GM21619 (cell line): ENCODE measurements around the gene A3GALT2.

ENCODE experiments used
- ATAC-seq: cut with Tn5 transposase; IDR thresholded peaks from one replicate; pipeline ENCODE4 v1.9.1; 2021; ENCODE audit not compliant: unreplicated experiment

Gene A3GALT2

GRCh38 chr1:33320619-33321165 is at the start of gene A3GALT2:
Gene A3GALT2, minus strand, starts transcription at chr1:33321098. Its CDS starts 0 bp downstream, at chr1:33321098.
- ATAC-seq, result no peak

- no peak for ATAC-seq
Measured at GRCh38 chr1:33370301-33370700, 49.4 kb upstream of the A3GALT2 start.

GRCh38 chr1:33369764-33370163 is 48.9 kb upstream of the A3GALT2 start:
- ATAC-seq, result no peak

- ATAC-seq, result no peak
Measured at GRCh38 chr1:33369081-33369480, 48.2 kb upstream of the A3GALT2 start.

- ATAC-seq, result no peak
Measured at GRCh38 chr1:33368431-33368830, 47.5 kb upstream of the A3GALT2 start.

- ATAC-seq, result no peak
Measured at GRCh38 chr1:33367485-33368405, 46.8 kb upstream of the A3GALT2 start.

GRCh38 chr1:33366762-33367484 is 46.0 kb upstream of the A3GALT2 start:
- ATAC-seq, result no peak

- no peak for ATAC-seq
Measured at GRCh38 chr1:33365560-33365997, 44.7 kb upstream of the A3GALT2 start.

- no peak for ATAC-seq
Measured at GRCh38 chr1:33364565-33364918, 43.6 kb upstream of the A3GALT2 start.

GRCh38 chr1:33363470-33363861 is 42.6 kb upstream of the A3GALT2 start:
- ATAC-seq, result no peak

- ATAC-seq, result no peak
Measured at GRCh38 chr1:33363021-33363420, 42.1 kb upstream of the A3GALT2 start.

GRCh38 chr1:33361532-33362235 is 40.8 kb upstream of the A3GALT2 start:
- no peak for ATAC-seq

- no peak for ATAC-seq
Measured at GRCh38 chr1:33360367-33360766, 39.5 kb upstream of the A3GALT2 start.

- ATAC-seq, result no peak
Measured at GRCh38 chr1:33359931-33360330, 39.0 kb upstream of the A3GALT2 start.

GRCh38 chr1:33358795-33359503 is 38.1 kb upstream of the A3GALT2 start:
- no peak for ATAC-seq

GRCh38 chr1:33358114-33358794 is 37.4 kb upstream of the A3GALT2 start:
- no peak for ATAC-seq

GRCh38 chr1:33357099-33357498 is 36.2 kb upstream of the A3GALT2 start:
- no peak for ATAC-seq

- no peak for ATAC-seq
Measured at GRCh38 chr1:33354707-33355316, 33.9 kb upstream of the A3GALT2 start.

GRCh38 chr1:33353531-33353930 is 32.6 kb upstream of the A3GALT2 start:
- no peak for ATAC-seq

- no peak for ATAC-seq
Measured at GRCh38 chr1:33351281-33351660, 30.4 kb upstream of the A3GALT2 start.
